ENCODE results near the gene FYN. TPM values are rescaled to one million over a fixed set of nuclear protein-coding genes. Genes with fewer than 3 reads are reported as not detected.

The FYN gene
- total RNA-seq, 1 donor from 2014 or later = 124 TPM

GRCh38 chr6:111709615-111710398 is 163.4 kb downstream of the FYN start:
- H3K9ac ChIP-seq (ENCODE audit: low read depth in 1 of 3, low read length in 3 of 3) = peak overlapping the region in 2 of 3 donors; percentile 51 to 52
- peaks cover 22 to 29% (median 28%) of the 10 kb centered on the region in 3 donors for H3K4me1 ChIP-seq (ENCODE audit: control insufficient read depth in 3 of 3, insufficient read depth in 3 of 3, low read length in 3 of 3)
- H3K27ac ChIP-seq (ENCODE audit: low read depth, low read length) = no peak overlapping the region
- peak overlapping the region; percentile 42 to 66 (median 64) for H3K4me3 ChIP-seq (ENCODE audit: low read length in 3 of 3)
- H3K9me3 ChIP-seq (ENCODE audit: control insufficient read depth in 3 of 3, low read length in 3 of 3) = no peaks in the 10 kb centered on the region
- H3K36me3 ChIP-seq (ENCODE audit: control insufficient read depth in 3 of 3, insufficient read depth in 3 of 3, low read length in 3 of 3) = no peaks in the 10 kb centered on the region
- no peaks in the 10 kb centered on the region for H3K27me3 ChIP-seq (ENCODE audit: control insufficient read depth in 3 of 3, insufficient read depth in 3 of 3, low read length in 3 of 3)

- Histone ChIP-seq H3K27ac (ENCODE audit: low read depth, low read length) (no peak overlapping the region), H3K4me1 (ENCODE audit: control insufficient read depth in 3 of 3, insufficient read depth in 3 of 3, low read length in 3 of 3) (peaks cover 22 to 29% (median 28%) of the 10 kb centered on the region in 3 donors), H3K4me3 (ENCODE audit: low read length in 3 of 3) (no peak overlapping the region), H3K9me3 (ENCODE audit: control insufficient read depth in 3 of 3, low read length in 3 of 3) (no peaks in the 10 kb centered on the region), H3K27me3 (ENCODE audit: control insufficient read depth in 3 of 3, insufficient read depth in 3 of 3, low read length in 3 of 3) (no peaks in the 10 kb centered on the region), H3K36me3 (ENCODE audit: control insufficient read depth in 3 of 3, insufficient read depth in 3 of 3, low read length in 3 of 3) (no peaks in the 10 kb centered on the region), H3K9ac (ENCODE audit: low read depth in 1 of 3, low read length in 3 of 3) (no peak overlapping the region)
Measured at GRCh38 chr6:111709201-111709600, 164.1 kb downstream of the FYN start.

GRCh38 chr6:111707773-111708172 is 165.5 kb downstream of the FYN start:
- Histone ChIP-seq H3K9ac (ENCODE audit: low read depth in 1 of 3, low read length in 3 of 3) (no peak overlapping the region), H3K27ac (ENCODE audit: low read depth, low read length) (no peak overlapping the region), H3K9me3 (ENCODE audit: control insufficient read depth in 3 of 3, low read length in 3 of 3) (no peaks in the 10 kb centered on the region), H3K36me3 (ENCODE audit: control insufficient read depth in 3 of 3, insufficient read depth in 3 of 3, low read length in 3 of 3) (no peaks in the 10 kb centered on the region), H3K27me3 (ENCODE audit: control insufficient read depth in 3 of 3, insufficient read depth in 3 of 3, low read length in 3 of 3) (no peaks in the 10 kb centered on the region), H3K4me1 (ENCODE audit: control insufficient read depth in 3 of 3, insufficient read depth in 3 of 3, low read length in 3 of 3) (peaks cover 18 to 28% (median 27%) of the 10 kb centered on the region in 3 donors), H3K4me3 (ENCODE audit: low read length in 3 of 3) (no peak overlapping the region)

GRCh38 chr6:111706841-111707391 is 166.3 kb downstream of the FYN start:
- Histone ChIP-seq H3K9ac (ENCODE audit: low read depth in 1 of 3, low read length in 3 of 3) (no peak overlapping the region), H3K27me3 (ENCODE audit: control insufficient read depth in 3 of 3, insufficient read depth in 3 of 3, low read length in 3 of 3) (no peaks in the 10 kb centered on the region), H3K27ac (ENCODE audit: low read depth, low read length) (no peak overlapping the region), H3K4me1 (ENCODE audit: control insufficient read depth in 3 of 3, insufficient read depth in 3 of 3, low read length in 3 of 3) (peaks cover 12 to 20% (median 19%) of the 10 kb centered on the region in 3 donors), H3K36me3 (ENCODE audit: control insufficient read depth in 3 of 3, insufficient read depth in 3 of 3, low read length in 3 of 3) (no peaks in the 10 kb centered on the region), H3K4me3 (ENCODE audit: low read length in 3 of 3) (no peak overlapping the region), H3K9me3 (ENCODE audit: control insufficient read depth in 3 of 3, low read length in 3 of 3) (no peaks in the 10 kb centered on the region)

GRCh38 chr6:111703723-111704122 is 169.5 kb downstream of the FYN start:
- peaks cover 0 to 3% (median 0%) of the 10 kb centered on the region in 3 donors for H3K4me1 ChIP-seq (ENCODE audit: control insufficient read depth in 3 of 3, insufficient read depth in 3 of 3, low read length in 3 of 3)
- H3K27ac ChIP-seq (ENCODE audit: low read depth, low read length) = no peak overlapping the region
- no peaks in the 10 kb centered on the region for H3K27me3 ChIP-seq (ENCODE audit: control insufficient read depth in 3 of 3, insufficient read depth in 3 of 3, low read length in 3 of 3)
- peaks cover 0 to 8% (median 4%) of the 10 kb centered on the region in 3 donors for H3K36me3 ChIP-seq (ENCODE audit: control insufficient read depth in 3 of 3, insufficient read depth in 3 of 3, low read length in 3 of 3)
- no peak overlapping the region for H3K9ac ChIP-seq (ENCODE audit: low read depth in 1 of 3, low read length in 3 of 3)
- H3K4me3 ChIP-seq (ENCODE audit: low read length in 3 of 3) = no peak overlapping the region
- no peaks in the 10 kb centered on the region for H3K9me3 ChIP-seq (ENCODE audit: control insufficient read depth in 3 of 3, low read length in 3 of 3)

GRCh38 chr6:111702268-111702667 is 171.0 kb downstream of the FYN start:
- no peak overlapping the region for H3K27ac ChIP-seq (ENCODE audit: low read depth, low read length)
- no peak overlapping the region for H3K4me3 ChIP-seq (ENCODE audit: low read length in 3 of 3)
- H3K27me3 ChIP-seq (ENCODE audit: control insufficient read depth in 3 of 3, insufficient read depth in 3 of 3, low read length in 3 of 3) = no peaks in the 10 kb centered on the region
- H3K36me3 ChIP-seq (ENCODE audit: control insufficient read depth in 3 of 3, insufficient read depth in 3 of 3, low read length in 3 of 3) = peaks cover 0 to 8% (median 4%) of the 10 kb centered on the region in 3 donors
- H3K9me3 ChIP-seq (ENCODE audit: control insufficient read depth in 3 of 3, low read length in 3 of 3) = no peaks in the 10 kb centered on the region
- no peak overlapping the region for H3K9ac ChIP-seq (ENCODE audit: low read depth in 1 of 3, low read length in 3 of 3)
- H3K4me1 ChIP-seq (ENCODE audit: control insufficient read depth in 3 of 3, insufficient read depth in 3 of 3, low read length in 3 of 3) = peaks cover 0 to 3% (median 0%) of the 10 kb centered on the region in 3 donors

- Histone ChIP-seq H3K36me3 (ENCODE audit: control insufficient read depth in 3 of 3, insufficient read depth in 3 of 3, low read length in 3 of 3) (peaks cover 0 to 8% (median 4%) of the 10 kb centered on the region in 3 donors), H3K4me3 (ENCODE audit: low read length in 3 of 3) (no peak overlapping the region), H3K9me3 (ENCODE audit: control insufficient read depth in 3 of 3, low read length in 3 of 3) (no peaks in the 10 kb centered on the region), H3K27me3 (ENCODE audit: control insufficient read depth in 3 of 3, insufficient read depth in 3 of 3, low read length in 3 of 3) (no peaks in the 10 kb centered on the region), H3K4me1 (ENCODE audit: control insufficient read depth in 3 of 3, insufficient read depth in 3 of 3, low read length in 3 of 3) (no peaks in the 10 kb centered on the region), H3K27ac (ENCODE audit: low read depth, low read length) (no peak overlapping the region), H3K9ac (ENCODE audit: low read depth in 1 of 3, low read length in 3 of 3) (no peak overlapping the region)
Measured at GRCh38 chr6:111701146-111701545, 172.1 kb downstream of the FYN start.

GRCh38 chr6:111700135-111700690 is 173.0 kb downstream of the FYN start:
- Histone ChIP-seq H3K27ac (ENCODE audit: low read depth, low read length) (no peak overlapping the region), H3K9ac (ENCODE audit: low read depth in 1 of 3, low read length in 3 of 3) (no peak overlapping the region), H3K4me1 (ENCODE audit: control insufficient read depth in 3 of 3, insufficient read depth in 3 of 3, low read length in 3 of 3) (no peaks in the 10 kb centered on the region), H3K4me3 (ENCODE audit: low read length in 3 of 3) (no peak overlapping the region), H3K27me3 (ENCODE audit: control insufficient read depth in 3 of 3, insufficient read depth in 3 of 3, low read length in 3 of 3) (no peaks in the 10 kb centered on the region), H3K9me3 (ENCODE audit: control insufficient read depth in 3 of 3, low read length in 3 of 3) (no peaks in the 10 kb centered on the region), H3K36me3 (ENCODE audit: control insufficient read depth in 3 of 3, insufficient read depth in 3 of 3, low read length in 3 of 3) (peaks cover 0 to 8% (median 4%) of the 10 kb centered on the region in 3 donors)

GRCh38 chr6:111699123-111699522 is 174.1 kb downstream of the FYN start:
- H3K9ac ChIP-seq (ENCODE audit: low read depth in 1 of 3, low read length in 3 of 3) = no peak overlapping the region
- H3K27ac ChIP-seq (ENCODE audit: low read depth, low read length) = no peak overlapping the region
- H3K36me3 ChIP-seq (ENCODE audit: control insufficient read depth in 3 of 3, insufficient read depth in 3 of 3, low read length in 3 of 3) = peaks cover 0 to 11% (median 6%) of the 10 kb centered on the region in 3 donors
- no peaks in the 10 kb centered on the region for H3K27me3 ChIP-seq (ENCODE audit: control insufficient read depth in 3 of 3, insufficient read depth in 3 of 3, low read length in 3 of 3)
- H3K9me3 ChIP-seq (ENCODE audit: control insufficient read depth in 3 of 3, low read length in 3 of 3) = no peaks in the 10 kb centered on the region
- H3K4me1 ChIP-seq (ENCODE audit: control insufficient read depth in 3 of 3, insufficient read depth in 3 of 3, low read length in 3 of 3) = no peaks in the 10 kb centered on the region
- H3K4me3 ChIP-seq (ENCODE audit: low read length in 3 of 3) = no peak overlapping the region

GRCh38 chr6:111696814-111697213 is 176.4 kb downstream of the FYN start:
- Histone ChIP-seq H3K9me3 (ENCODE audit: control insufficient read depth in 3 of 3, low read length in 3 of 3) (no peaks in the 10 kb centered on the region), H3K36me3 (ENCODE audit: control insufficient read depth in 3 of 3, insufficient read depth in 3 of 3, low read length in 3 of 3) (peaks cover 0 to 17% (median 10%) of the 10 kb centered on the region in 3 donors), H3K27ac (ENCODE audit: low read depth, low read length) (no peak overlapping the region), H3K4me1 (ENCODE audit: control insufficient read depth in 3 of 3, insufficient read depth in 3 of 3, low read length in 3 of 3) (peaks cover 11 to 19% (median 16%) of the 10 kb centered on the region in 3 donors), H3K27me3 (ENCODE audit: control insufficient read depth in 3 of 3, insufficient read depth in 3 of 3, low read length in 3 of 3) (no peaks in the 10 kb centered on the region), H3K4me3 (ENCODE audit: low read length in 3 of 3) (no peak overlapping the region), H3K9ac (ENCODE audit: low read depth in 1 of 3, low read length in 3 of 3) (no peak overlapping the region)
